Epithelial cell of umbilical artery (primary cell): ENCODE measurements around the gene FANCI. TPM values are rescaled to one million over a fixed set of nuclear protein-coding genes. Genes with fewer than 3 reads are reported as not detected.

ENCODE experiments used
- total RNA-seq: library from RNA; depleted of rRNA; stranded (reverse); fragments of >200 nt; gene quantifications from 2 replicates; pipeline ENCODE4 v1.2.3, GENCODE V29; 2014

FANCI gene
- 38.0 and 41.3 TPM in 2 replicates for total RNA-seq

DNA sequence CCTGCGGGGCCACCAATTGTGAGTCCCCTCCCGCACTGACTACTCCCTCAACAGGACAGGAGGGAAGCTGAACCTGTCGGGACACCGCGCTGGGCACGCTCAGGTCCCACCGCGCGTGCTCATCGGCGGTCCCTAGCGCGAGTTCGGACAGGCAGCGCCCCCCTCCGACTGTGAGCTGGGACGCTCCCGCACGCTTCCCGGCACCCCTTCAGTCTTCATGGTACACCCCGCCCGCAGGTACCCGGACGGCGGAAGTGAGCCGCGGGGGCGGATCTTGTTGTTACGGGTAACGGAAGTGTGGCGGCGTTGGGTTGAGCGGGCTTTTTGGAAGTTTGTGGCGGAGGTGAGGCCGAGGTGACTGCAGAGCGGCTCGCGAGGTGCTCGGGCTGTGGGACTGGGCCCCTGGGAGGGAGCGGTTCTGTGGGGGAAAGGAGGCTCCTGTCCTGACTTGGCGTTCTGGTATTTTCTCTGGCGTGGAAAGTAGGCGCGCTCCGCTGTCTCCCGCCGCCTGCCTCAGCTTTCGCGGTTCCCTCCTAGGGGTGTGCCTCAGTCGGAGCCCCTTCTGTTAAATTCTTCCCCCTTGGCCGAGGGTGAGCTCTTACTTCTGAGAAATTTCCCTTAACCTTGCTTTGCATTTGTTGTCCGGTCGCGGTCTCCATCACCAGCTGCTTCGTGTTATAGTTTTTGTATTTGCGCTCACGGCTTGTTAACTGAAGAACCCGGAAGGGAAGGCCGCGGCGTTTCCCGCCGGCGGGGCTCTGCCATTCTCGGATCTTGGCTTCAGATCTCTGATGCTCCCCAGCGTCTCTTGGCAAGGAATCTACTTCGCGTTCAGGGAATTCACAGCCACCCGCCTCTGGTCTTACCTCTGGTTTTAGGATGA, at the start of gene FANCI:
Gene FANCI (plus strand): TSS at position 289 of the 883 bp plus-strand sequence. CDS start 3,669 bp downstream, outside the sequence.

DNA sequence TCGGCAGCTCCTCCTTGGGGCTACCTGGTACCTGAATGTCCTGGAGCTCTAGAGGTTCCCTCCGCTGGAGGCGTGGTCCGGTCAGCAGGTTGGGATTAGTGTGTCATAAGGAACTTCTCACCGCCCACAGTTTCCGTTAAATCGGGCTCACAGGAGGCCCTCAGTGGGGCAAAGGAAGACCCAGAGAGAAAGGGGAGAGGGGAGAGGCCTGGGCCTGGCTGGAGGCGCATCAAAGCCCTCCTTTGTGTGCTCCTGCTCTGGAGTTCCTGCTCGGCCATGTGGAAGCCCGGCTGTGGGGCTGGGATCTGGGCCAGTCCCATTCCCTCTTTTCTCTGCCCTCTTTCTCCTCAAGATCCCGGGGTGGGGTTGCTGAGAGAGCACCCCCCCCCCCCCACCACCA, 22.2 kb upstream of the FANCI start, which contains the start of gene RLBP1:
Gene RLBP1 (minus strand): TSS at position 37 of the 400 bp plus-strand sequence. CDS start 2,604 bp downstream, outside the sequence.

DNA sequence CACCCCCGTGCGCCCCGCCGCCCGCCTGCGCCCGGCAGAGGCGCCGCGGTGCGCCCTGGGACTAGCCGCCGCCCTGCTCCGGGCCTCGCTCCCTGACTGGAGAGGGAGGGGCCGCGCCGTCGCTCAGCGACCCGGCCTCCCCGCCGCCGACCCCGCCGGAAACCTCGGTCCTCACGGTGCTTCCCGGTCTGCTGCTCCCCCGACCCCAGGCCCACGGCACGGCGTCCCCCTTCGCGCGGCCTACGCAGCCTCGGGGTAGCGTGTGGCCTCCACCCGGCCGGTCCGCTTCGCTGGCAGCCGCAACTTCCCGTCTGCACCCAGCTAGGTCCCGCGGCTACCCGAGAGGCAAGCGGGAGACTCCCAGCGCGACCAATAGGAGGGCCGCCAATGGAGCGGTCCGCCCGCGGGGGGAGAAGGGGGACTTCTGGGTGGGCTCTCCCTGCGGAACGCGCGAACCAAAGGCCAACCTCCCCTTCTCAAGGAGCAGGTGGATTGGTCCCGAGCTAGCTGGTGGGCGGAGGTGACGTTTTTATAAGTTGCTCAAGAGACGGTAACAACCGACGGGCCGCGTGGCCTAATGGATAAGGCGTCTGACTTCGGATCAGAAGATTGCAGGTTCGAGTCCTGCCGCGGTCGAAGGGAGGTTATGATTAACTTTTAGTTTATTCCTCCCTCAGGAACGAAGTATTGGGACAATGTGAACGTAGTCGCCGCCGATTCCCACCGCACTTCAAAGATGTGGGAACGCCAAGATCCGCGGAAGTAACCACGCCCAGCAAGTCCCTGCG, 90.9 kb downstream of the FANCI start, which contains the start of gene POLG:
Gene POLG (minus strand): TSS at position 315 of the 788 bp plus-strand sequence. CDS start 1,070 bp downstream, outside the sequence.

Other genes with a start within 250 kb of the FANCI start
- 24.4 and 35.3 TPM in 2 replicates for gene ABHD2, start 155.5 kb upstream of the FANCI start, total RNA-seq
- not detected in 2 replicates for gene RLBP1, start 22.4 kb upstream of the FANCI start, total RNA-seq
- 116 and 146 TPM in 2 replicates for gene POLG, start 90.8 kb downstream of the FANCI start, total RNA-seq